Activated CD8-positive, alpha-beta memory T cell treated with anti-CD3 and anti-CD28 coated beads for 36 hours (primary cell): ENCODE data around the gene KRTAP2-4. TPM values are rescaled to one million over a fixed set of nuclear protein-coding genes. Genes with fewer than 3 reads are reported as not detected.
"Not testable (repeated sequence)": the region's sequence is repeated elsewhere in the genome, so short reads cannot be mapped to it uniquely, and the experiment has no call there.

ENCODE experiments used
- CTCF ChIA-PET: fragments of 350-600 bp; sonication (Branson Sonifier 250); formaldehyde crosslinking; loops from one replicate; lab custom pipeline; 2021; ENCODE audit warnings: antibody characterized with exemption; lab: Charles Lee
- POLR2A ChIA-PET: fragments of 350-600 bp; sonication (Branson Sonifier 250); formaldehyde crosslinking; loops from one replicate; lab custom pipeline; 2021; ENCODE audit warnings: antibody characterized with exemption; lab: Charles Lee
- total RNA-seq, 2 experiments: library from RNA; stranded (reverse); gene quantifications; one replicate each; pipeline ENCODE4 v1.2.3, GENCODE V29; 2021

The KRTAP2-4 gene
- not detected for total RNA-seq

DNA sequence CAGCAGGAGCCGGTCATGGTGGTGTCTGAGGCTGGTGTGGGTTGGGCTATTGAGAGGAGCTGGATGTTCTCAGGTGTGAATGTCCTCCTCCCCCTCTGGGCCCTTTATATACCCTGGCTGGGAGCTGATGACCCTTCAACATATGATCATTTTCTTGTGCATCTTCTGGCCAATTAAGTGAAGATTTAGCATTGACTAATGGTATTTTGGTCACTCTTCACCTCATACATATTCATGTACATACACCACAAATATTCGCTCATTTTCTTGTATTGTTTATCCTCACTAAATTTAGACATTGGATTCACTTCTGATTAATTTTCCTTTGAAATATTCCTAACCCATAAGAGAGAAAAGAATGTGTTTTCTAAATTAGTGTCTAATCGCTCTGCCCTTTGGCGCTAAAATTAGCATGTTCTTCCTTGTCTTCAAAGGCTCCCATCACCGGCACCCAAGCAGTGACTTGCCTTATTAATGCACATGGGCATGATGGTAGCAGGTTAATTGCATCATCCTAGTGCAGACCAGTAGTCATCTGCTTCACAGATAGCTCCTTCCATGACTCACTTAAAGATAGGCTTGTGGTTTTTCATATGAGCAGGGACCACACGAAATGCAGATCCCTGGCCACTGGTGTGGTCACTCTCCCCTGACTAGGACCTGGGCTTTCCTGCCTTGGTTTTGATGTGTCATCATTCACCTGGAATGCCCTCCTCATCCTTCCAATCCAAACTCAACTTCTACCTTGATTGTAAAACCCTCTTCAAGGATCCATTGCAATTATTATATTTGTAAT lies at the start of gene KRTAP2-4:
TSS of gene KRTAP2-4 (minus strand) at position 51 of the 796 bp plus-strand sequence. CDS start at position 17, 34 bp downstream.
- CTCF ChIA-PET: no interaction called here
- POLR2A ChIA-PET: no interaction called here

DNA sequence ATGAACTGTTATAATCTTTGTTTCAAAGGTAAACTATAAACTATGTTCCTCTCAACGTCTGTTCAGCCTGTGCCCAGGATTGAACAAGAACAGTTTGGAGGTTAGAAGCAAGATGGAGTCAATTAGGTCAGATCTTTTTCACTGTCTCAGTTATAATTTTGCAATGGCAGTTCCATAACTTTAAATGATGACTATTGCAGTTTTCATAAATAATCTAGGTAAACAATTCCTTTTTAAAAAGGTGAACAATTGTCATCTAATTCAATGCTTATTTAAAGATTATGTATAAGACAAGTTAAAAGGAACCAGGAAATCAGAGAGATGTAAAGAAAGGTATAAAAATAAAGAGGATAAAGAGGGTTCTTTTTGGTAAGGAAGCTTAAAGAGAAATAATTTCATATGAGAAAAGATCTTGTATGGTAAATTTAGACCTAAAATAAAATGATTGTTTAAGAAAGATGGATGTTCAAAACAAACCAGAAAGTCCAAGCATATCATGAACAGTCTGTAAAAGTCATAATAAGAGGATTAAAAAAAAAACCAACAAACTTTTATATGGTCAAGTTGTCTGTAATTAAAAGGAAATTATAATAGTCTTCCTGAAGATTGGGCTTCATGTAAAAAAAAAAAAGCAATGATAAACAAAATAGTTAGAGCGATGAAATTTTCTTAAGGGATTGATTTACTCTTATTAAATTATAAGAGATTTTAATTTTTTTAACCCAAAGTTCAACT lies 45.6 kb upstream of the KRTAP2-4 start:
- POLR2A ChIA-PET: no interaction called here
- CTCF ChIA-PET: no interaction called here

DNA sequence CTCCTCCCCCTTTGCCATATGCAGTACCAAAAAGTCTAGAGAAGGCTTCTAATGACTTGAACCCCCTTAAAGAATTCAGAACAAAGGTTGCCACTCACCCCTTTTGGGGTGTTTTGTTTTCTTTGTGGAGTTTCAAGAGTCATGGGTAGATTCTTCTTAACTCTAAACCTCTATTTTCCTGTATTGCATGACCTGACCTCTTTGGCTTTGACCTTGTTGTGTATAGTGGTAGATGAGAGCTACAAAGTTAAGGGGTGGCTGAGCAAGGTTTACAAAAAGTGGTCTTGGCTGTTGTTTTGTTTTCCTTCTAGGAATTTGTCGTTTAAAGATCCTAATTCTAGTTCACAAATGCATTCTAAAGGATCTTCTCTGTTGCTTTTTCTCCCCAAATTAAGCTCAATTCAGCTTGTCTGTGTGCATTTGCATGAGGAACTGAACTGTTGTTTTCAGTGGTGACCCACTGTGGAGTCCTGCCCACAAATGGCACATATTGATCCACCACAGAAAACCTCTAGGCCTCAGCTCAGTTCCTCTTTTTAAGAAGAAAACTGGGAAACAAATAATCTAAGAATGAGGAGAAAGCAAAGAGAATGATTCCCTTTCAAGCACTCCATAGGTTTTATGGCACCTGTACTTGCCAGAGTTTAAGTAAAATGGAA lies 43.2 kb upstream of the KRTAP2-4 start:
- CTCF ChIA-PET, POLR2A ChIA-PET: not testable (repeated sequence)

DNA sequence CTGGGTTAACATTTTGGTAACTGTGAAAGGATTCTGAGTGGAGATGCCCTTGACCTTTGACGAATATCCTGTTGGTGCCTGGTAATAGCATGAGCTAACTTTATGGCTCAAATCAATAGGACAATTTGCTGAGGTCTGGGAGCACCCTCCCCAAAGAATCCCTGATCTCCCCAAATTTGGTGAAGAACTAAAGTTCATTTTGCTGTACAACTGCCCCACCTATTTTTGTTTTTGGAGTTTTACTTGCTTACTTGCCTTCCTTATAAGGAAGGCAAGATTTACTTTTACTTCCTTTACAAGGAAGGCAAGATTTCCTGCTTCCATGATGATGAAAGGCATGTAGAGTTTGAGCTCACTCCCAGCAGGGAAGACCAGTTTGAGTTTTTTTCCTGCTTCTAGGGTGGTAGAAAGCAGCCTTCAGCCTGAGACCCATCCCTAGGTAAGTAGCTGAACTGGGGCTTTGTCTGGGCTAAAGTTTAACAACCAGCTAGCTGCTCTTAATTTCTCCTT lies 42.3 kb upstream of the KRTAP2-4 start:
- ChIA-PET CTCF (no interaction called here), POLR2A (no interaction called here)

GRCh38 chr17:41105347-41105746 lies 39.7 kb upstream of the KRTAP2-4 start, which contains the start of gene KRTAP4-9:
Gene KRTAP4-9 (plus strand): TSS chr17:41105389. CDS start chr17:41105389, 0 bp downstream.
- POLR2A ChIA-PET, CTCF ChIA-PET: not testable (repeated sequence)

- POLR2A ChIA-PET, CTCF ChIA-PET: not testable (repeated sequence)
These were observed 38.8 kb upstream of the KRTAP2-4 start for GRCh38 chr17:41104386-41105038.

- ChIA-PET CTCF (no interaction called here), POLR2A (no interaction called here)
These were observed 38.2 kb upstream of the KRTAP2-4 start for GRCh38 chr17:41103896-41104295.

DNA sequence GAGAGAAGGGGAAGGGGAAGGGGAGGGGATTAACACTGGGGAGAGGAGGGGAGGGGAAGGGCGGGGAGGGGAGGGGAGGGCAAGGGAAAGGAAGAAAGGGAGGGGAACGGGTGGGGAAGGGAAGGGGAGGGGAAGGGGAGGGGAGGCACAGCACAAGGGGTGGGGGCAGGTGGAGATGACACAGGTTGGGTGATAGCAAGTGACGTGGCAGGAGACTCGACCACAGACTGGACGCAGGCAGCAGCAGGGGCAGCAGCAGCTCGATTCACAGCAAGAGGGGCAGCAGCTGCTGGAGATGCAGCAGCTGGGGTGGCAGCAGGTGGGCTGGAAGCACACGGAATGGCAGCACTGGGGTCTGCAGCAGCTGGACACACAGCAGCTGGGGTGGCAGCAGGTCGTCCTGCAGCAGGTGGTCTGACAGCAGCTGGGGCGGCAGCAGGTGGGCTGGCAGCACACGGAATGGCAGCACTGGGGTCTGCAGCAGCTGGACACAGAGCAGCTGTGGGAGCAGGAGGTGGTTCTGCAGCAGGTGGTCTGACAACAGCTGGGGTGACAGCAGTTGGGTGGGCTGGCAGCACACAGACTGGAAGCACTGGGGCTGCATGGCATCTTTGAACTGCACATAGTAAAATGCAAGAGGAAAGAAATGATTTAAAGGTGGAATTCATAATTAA lies 36.0 kb upstream of the KRTAP2-4 start, which contains the start of gene KRTAP4-16:
TSS of gene KRTAP4-16 (minus strand) at position 624 of the 674 bp plus-strand sequence. CDS start at position 624, 0 bp downstream.
- CTCF ChIA-PET: no interaction called here
- POLR2A ChIA-PET: no interaction called here

- CTCF ChIA-PET, POLR2A ChIA-PET: not testable (repeated sequence)
These were observed 34.2 kb upstream of the KRTAP2-4 start for GRCh38 chr17:41099682-41100480.

DNA sequence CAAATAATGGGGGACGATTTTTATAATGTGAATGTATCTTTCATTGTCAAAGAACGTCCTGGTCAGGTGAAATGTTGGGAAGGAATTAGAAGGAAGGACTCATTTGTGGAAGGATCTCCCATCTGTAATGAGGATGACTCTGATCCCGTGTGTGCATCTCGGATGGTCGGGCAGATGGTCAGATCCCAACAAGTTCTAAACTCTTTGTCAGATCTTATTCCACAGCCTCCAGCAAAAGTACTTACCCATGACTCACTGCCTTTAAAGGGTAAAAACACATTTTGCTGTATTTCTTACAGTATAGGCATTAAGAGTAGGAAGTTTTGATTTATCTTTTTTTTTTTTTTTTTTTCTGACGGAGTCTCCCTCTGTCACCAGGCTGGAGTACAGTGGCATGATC lies 32.8 kb upstream of the KRTAP2-4 start:
- ChIA-PET CTCF (no interaction called here), POLR2A (no interaction called here)

- ChIA-PET POLR2A (no interaction called here), CTCF (no interaction called here)
These were observed 32.4 kb upstream of the KRTAP2-4 start, which contains the start of gene KRTAP4-8 for GRCh38 chr17:41098042-41098441. Gene KRTAP4-8 (minus strand): TSS chr17:41098142. CDS start chr17:41098084, 58 bp downstream.

- ChIA-PET CTCF (no interaction called here), POLR2A (no interaction called here)
These were observed 30.4 kb upstream of the KRTAP2-4 start for GRCh38 chr17:41096055-41096454.

DNA sequence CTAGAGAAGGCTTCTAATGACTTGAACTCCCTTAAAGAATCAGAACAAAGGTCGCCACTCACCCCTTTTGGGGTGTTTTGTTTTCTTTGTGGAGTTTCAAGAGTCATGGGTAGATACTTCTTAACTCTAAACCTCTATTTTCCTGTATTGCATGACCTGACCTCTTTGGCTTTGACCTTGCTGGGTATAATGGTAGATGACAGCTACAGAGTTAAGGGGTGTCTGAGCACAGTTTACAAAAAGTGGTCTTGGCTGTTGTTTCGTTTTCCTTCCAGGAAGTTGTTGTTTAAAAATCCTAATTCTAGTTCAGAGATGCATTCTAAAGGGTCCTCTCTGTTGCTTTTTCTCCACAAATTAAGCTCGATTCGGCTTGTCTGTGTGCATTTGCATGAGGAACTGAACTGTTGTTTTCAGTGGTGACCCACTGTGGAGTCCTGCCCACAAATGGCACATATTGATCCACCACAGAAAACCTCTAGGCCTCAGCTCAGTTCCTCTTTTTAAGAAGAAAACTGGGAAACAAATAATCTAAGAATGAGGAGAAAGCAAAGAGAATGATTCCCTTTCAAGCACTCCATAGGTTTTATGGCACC lies 23.2 kb upstream of the KRTAP2-4 start:
- CTCF ChIA-PET, POLR2A ChIA-PET: not testable (repeated sequence)

DNA sequence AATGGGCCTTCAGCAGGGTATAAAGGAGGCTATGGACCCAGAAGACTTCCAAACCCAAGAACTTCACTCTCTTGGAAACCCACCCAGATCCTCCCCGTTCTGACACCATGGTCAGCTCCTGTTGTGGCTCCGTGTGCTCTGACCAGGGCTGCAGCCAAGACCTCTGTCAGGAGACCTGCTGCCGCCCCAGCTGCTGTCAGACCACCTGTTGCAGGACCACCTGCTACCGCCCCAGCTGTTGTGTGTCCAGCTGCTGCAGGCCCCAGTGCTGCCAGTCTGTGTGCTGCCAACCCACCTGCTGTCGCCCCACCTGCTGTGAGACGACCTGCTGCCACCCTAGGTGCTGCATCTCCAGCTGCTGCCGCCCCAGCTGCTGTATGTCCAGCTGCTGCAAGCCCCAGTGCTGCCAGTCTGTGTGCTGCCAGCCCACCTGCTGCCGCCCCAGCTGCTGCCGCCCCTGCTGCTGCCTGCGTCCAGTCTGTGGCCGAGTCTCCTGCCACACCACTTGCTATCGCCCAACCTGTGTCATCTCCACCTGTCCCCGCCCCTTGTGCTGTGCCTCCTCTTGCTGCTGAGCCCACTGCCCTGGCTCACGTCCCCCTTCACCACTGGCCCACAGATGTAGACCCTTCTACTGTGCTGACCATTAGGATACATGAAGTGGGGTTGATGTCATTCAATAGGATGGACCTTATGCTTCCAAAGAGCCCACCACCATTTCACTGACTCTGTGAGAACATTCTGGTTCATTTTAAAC lies 18.6 kb upstream of the KRTAP2-4 start, which contains the start of gene KRTAP4-7:
TSS of gene KRTAP4-7 (plus strand) at position 51 of the 757 bp plus-strand sequence. CDS start at position 108, 57 bp downstream.
- POLR2A ChIA-PET, CTCF ChIA-PET: not testable (repeated sequence)

GRCh38 chr17:41083427-41083826 lies 17.7 kb upstream of the KRTAP2-4 start:
- POLR2A ChIA-PET, CTCF ChIA-PET: not testable (repeated sequence)

DNA sequence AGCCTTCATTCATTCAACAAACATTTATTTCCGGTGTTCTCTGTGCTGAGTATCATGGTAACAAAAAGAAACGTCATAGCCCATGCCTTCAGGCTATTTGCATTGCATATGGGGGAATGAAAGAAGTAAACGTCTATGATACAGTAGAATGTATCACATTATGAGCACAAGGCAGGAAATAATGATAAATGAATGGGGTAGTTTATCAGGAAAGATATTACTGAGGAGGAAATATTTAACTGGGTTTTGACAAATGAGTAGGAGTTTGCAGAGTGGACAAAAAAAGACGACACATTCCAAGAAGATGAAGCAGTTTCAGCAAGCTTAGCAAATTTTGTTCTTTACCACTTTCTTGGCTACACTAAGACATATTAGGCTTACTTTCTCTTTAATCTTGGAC lies 16.9 kb upstream of the KRTAP2-4 start:
- ChIA-PET CTCF (no interaction called here), POLR2A (no interaction called here)

- ChIA-PET CTCF (no interaction called here), POLR2A (no interaction called here)
These were observed 11.1 kb upstream of the KRTAP2-4 start for GRCh38 chr17:41076788-41077187.
